ENCODE results near the gene CPSF4L. TPM values are rescaled to one million over a fixed set of nuclear protein-coding genes. Genes with fewer than 3 reads are reported as not detected.
A peak's percentile ranks its signal among the peaks of the same experiment; 100 is the strongest.

The CPSF4L gene
- total and polyA plus RNA-seq, 2 of the 13 experiments (the other 11 are each of a cell fraction or from before 2014, with no cell fraction given): 0.73 to 1.6 TPM

DNA sequence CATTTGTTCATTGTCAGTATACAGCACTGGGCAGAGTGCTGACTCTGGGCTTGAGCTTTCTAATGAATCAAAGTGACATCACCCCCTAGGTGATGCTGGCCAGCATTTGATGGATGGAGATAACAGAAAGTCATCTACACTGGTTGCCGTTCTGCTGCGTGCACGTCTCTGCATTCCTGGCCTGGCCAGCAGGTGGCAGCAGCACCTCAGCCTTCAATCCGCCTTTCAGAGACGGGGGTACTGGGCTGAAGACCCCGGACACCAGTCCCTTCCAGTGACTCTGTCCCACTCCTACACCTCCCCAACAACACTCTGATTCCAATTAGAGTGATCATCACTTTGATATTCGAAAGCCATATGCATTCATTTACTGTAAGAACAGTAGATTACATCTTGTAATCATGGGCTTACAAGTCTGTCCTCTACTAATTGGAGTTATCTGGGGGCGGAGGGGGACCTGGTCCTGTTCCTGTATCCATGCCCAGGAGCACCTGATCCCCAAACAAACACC, 6.0 kb downstream of the CPSF4L start (continued):
- TF ChIP-seq TSC22D2 (CRISPR knock-in tag; IDR thresholded peaks at IDR 0.05; ENCODE audit: borderline replicate concordance) (no peak; the same call in 1 of the 2 replicates), ZSCAN29 (CRISPR knock-in tag; conservative IDR thresholded peaks at IDR 0.05) (0 out of 2 replicates have a peak, but pooled peaks have one; percentile 41), HCFC1 (IDR thresholded peaks at IDR 0.05; ENCODE audit: low read depth, low read length) (no peak), MXD3 (CRISPR knock-in tag; IDR thresholded peaks at IDR 0.05) (0 out of 2 replicates have a peak, but pooled peaks have one; percentile 43), SMAD9 (CRISPR knock-in tag; IDR thresholded peaks at IDR 0.05) (no peak), MIER3 (CRISPR knock-in tag; IDR thresholded peaks at IDR 0.05; ENCODE audit: borderline replicate concordance) (peak; percentile 55; the same call in 1 of the 2 replicates), ZNF724P (CRISPR knock-in tag; IDR thresholded peaks at IDR 0.05; ENCODE audit: borderline replicate concordance) (peak; percentile 48; the same call in 1 of the 2 replicates), SP4 (CRISPR knock-in tag; IDR thresholded peaks at IDR 0.05) (0 out of 2 replicates have a peak, but pooled peaks have one; percentile 30), PRMT3 (CRISPR knock-in tag; IDR thresholded peaks at IDR 0.05; ENCODE audit: borderline replicate concordance, low read depth) (no peak; the same call in 1 of the 2 replicates), MBD4 (IDR thresholded peaks at IDR 0.05; ENCODE audit: borderline replicate concordance, low read length) (no peak), RXRB (CRISPR knock-in tag; IDR thresholded peaks at IDR 0.05; ENCODE audit: borderline replicate concordance) (0 out of 2 replicates have a peak, but pooled peaks have one; percentile 48), ZNF792 (CRISPR knock-in tag; IDR thresholded peaks at IDR 0.05) (0 out of 2 replicates have a peak, but pooled peaks have one; percentile 24), ZBTB7B (CRISPR knock-in tag; IDR thresholded peaks at IDR 0.05) (peak; percentile 83), ZBTB34 (CRISPR knock-in tag; IDR thresholded peaks at IDR 0.05) (no peak), ZNF75D (CRISPR knock-in tag; IDR thresholded peaks at IDR 0.05; ENCODE audit: borderline replicate concordance) (no peak), MXI1 (IDR thresholded peaks at IDR 0.05; ENCODE audit: borderline replicate concordance, low read depth, low read length) (0 out of 3 replicates have a peak, but pooled peaks have one; percentile 22), ZFP36L2 (CRISPR knock-in tag; IDR thresholded peaks at IDR 0.05) (peak; percentile 87; the same call in 1 of the 2 replicates), SUZ12 (IDR thresholded peaks at IDR 0.05; ENCODE audit: low read depth, low read length) (no peak), MZF1 (CRISPR knock-in tag; IDR thresholded peaks at IDR 0.05; ENCODE audit: borderline replicate concordance) (0 out of 2 replicates have a peak, but pooled peaks have one; percentile 17), ONECUT2 (CRISPR knock-in tag; IDR thresholded peaks at IDR 0.05) (no peak), ZFAT (CRISPR knock-in tag; conservative IDR thresholded peaks at IDR 0.05) (no peak), SOX6 (IDR thresholded peaks at IDR 0.05) (no peak), SOX6 (CRISPR knock-in tag; IDR thresholded peaks at IDR 0.05) (peak; percentile 31; the same call in 1 of the 2 replicates), SMC3 (IDR thresholded peaks at IDR 0.05; ENCODE audit: low read length) (peak; percentile 99)
- TF ChIP-seq, protein P1, sequence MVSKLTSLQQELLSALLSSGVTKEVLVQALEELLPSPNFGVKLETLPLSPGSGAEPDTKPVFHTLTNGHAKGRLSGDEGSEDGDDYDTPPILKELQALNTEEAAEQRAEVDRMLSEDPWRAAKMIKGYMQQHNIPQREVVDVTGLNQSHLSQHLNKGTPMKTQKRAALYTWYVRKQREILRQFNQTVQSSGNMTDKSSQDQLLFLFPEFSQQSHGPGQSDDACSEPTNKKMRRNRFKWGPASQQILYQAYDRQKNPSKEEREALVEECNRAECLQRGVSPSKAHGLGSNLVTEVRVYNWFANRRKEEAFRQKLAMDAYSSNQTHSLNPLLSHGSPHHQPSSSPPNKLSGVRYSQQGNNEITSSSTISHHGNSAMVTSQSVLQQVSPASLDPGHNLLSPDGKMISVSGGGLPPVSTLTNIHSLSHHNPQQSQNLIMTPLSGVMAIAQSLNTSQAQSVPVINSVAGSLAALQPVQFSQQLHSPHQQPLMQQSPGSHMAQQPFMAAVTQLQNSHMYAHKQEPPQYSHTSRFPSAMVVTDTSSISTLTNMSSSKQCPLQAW (CRISPR knock-in tag; IDR thresholded peaks at IDR 0.05): peak; percentile 63; the same call in 1 of the 2 replicates
- TF ChIP-seq, protein P2, sequence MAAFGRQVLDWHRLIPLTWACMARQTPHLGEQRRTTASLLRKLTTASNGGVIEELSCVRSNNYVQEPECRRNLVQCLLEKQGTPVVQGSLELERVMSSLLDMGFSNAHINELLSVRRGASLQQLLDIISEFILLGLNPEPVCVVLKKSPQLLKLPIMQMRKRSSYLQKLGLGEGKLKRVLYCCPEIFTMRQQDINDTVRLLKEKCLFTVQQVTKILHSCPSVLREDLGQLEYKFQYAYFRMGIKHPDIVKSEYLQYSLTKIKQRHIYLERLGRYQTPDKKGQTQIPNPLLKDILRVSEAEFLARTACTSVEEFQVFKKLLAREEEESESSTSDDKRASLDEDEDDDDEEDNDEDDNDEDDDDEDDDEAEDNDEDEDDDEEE (CRISPR knock-in tag; IDR thresholded peaks at IDR 0.05): no peak
- TF ChIP-seq, protein P3, sequence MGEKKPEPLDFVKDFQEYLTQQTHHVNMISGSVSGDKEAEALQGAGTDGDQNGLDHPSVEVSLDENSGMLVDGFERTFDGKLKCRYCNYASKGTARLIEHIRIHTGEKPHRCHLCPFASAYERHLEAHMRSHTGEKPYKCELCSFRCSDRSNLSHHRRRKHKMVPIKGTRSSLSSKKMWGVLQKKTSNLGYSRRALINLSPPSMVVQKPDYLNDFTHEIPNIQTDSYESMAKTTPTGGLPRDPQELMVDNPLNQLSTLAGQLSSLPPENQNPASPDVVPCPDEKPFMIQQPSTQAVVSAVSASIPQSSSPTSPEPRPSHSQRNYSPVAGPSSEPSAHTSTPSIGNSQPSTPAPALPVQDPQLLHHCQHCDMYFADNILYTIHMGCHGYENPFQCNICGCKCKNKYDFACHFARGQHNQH (CRISPR knock-in tag; IDR thresholded peaks at IDR 0.05): peak; percentile 44; the same call in 1 of the 2 replicates

Measured in HepG2 (cell line).